Activated CD4-positive, alpha-beta T cell treated with anti-CD3 and anti-CD28 coated beads, Interleukin-2, amount 50 U/mL, for 24 hours (primary cell): Measurements from ENCODE around the gene SEL1L.
"Not testable (repeated sequence)": the region's sequence is repeated elsewhere in the genome, so short reads cannot be mapped to it uniquely, and the experiment has no call there.

ENCODE experiments used
- DNase-seq, 2 donors: peaks; one replicate each; pipeline ENCODE4 v3.0.0-alpha.2; 2020; ENCODE audit warnings: low read depth in 1 of 2, low spot score in 1 of 2

Gene SEL1L

DNA sequence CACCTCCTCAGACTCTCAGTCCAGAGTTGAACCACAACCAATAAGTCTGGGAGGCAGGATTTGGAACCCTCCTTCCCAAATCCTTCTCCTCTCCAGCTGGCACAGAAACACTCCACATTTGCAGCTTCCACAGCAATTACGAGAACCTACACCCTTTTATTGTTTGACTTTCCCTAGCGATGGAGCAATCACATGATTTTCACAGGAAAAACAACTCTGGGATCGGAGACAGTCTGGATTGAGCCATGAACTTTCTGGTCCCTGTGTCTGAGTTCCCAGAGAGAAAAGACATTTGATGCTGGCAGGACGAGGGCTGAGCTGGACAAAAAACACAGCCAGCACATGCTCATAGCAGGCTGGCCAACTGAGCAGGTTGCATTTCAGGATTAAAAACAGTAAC, 84.5 kb downstream of the SEL1L start:
- DNase-seq: no peak

DNA sequence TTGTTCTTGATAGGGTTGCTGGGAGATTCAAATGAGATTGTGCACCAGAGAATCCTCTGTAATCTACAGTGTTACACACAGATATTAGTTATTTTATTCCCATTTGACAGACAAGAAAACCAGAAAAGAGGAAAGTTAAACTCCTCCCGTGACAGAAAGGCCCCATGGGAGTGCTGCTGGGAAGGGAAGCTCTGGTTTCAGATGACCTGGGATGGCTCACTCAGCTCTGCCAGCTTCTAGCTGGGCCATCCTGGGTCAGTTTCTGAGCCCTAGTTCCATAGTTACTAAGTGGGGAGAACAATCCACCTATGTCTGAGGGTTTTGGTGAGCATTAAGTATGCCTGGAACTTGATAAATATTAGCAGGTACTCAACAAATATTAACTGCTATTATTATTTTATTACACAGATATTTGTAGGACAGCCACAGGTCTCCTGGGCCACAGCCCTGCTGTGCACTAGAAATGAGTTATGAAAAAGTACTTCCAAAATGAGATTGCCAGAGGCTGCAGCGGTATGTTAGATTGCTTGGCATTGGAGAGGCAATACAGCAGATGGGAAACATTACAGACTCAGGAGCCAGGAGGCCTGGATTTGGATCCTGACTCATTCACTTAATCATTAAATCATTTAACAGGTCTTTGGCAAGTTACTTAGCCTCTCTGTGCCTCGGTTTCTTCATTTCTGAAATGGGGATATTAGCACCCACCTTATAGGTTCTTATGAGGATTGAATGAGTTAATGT, 86.5 kb downstream of the SEL1L start:
- DNase-seq: no peak

DNA sequence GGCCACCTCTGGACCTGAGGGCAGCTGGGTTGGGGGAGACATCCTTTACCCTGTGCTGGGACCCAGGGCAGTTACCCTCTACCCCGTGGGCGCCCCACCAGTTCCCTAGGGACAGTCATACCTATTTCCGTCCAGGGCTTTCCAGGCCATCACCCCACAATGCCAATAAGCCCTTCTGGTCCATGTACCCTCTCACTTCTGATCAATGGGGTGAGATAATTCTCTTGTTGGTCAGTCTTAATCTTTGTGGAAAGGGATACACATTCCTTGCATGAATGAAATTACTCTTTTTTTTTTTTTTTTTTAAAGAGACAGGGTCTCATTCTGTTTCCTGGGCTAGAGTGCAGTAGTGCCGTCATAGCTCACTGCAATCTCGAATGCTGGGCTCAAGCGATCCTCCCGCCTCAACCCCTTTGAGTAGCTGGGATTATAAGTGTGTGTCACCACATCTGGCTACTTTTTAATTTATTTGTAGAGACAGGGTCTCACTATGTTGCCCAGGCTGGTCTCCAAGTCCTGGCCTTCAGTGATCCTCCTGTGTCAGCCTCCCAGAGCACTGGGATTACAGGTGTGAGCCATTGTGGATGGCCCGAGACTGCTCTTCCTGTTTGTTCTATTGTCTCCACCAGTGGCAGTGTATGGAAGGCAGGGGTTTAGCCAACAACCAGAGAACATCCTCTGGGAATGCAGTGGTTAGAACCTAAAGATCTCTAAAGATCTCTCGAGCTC, 87.2 kb downstream of the SEL1L start:
- no peak for DNase-seq

DNA sequence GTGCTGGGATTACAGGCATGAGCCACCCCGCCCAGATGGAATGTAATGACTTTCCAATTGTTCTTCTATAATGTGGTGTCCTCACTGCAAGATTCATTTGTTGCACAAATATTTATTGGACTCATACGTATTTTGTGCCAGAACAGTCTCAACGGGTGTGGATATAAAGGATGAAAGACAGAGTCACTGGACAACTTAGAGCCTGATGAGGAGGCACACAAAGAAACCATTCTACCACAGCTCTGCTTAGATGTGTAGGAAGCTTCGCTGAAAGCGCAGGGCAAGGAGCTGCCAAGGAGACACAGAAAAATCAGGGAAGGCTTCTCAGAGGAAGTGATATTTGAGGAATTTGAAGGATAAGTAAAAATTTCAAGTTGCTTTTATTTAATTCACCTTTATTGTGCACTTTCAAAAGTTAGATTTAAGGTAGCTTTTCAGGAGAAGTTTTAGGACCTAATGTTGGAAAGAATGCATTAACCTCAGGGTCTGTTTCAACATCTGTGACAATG, 92.0 kb downstream of the SEL1L start:
- DNase-seq: no peak

DNA sequence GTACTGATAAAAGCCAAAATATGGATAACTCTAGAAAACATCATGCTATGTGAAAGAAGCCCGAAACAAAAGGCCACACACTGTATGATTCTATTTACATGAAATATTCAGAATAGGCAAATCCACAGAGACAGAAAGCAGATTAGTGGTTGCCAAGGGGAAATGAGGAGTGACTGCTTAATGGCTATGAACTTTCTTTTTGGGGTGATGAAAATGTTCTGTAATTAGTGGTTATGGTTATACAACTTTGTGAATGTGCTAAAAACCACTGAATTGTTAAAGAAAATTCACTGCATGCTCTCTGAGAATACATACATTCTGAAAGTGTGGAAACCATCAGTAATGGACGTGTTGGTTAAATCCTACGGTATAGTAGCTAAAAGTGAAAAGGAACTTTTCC, 93.6 kb downstream of the SEL1L start:
- DNase-seq: no peak

DNA sequence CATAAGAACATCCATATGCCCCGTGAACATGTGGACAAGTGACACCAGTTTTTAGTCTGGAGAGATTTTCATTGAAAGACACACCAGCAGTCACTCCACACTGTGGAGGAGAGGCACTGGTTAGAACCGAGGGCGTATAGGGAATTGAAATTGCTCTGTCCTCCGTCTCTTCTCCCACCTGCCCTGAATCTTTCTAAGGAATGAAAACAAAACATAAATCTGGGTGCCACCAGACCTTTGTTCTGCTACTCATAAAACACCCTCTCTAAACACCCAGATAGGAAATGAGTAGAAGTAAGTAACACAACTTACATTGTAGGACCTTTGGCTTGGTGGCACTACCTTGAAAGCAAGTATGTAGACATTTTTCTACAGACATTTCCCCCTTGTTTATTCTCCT, 96.4 kb downstream of the SEL1L start:
- DNase-seq: no peak

DNA sequence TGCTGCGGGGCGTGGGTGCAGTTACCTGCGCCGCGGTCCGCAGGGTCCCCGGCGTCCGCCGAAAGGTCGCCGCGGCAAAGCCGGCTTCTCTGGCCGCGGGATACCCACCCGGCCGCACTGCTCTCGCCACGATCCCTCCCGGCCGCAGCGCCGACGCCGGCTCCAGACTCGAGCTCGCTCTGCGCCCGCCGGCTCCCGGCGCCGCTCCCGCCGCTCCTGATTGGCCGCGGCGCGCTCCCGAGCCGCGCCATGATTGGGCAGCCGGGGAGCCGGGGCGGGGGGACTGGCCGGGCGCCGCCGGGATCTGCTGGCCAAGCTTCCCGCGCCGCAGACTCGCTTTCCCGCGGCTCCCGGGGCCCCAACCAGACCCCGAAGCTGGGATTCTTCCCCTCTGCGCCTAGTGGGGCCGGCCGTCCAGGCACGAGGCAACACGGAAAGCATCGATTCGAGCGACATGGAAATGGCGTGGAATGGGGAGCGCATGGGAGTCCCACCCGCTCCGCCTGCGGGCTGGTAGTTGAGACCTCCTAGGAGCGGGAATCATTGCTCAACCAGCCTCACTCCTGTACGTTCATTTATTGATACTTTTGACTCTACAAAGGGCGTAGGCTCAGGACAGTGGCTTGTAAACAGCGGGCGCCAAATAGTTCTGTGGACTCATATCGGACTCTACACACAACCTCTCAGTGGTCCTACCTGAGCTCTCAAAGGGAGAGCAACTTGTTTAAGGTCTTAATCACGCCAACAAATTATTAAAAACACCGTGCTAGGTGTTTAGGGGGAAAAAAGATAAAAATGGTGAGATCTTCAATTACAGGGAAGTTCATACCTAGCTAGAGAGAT, 97.1 kb downstream of the SEL1L start:
- DNase-seq: peak; percentile 4 to 16

DNA sequence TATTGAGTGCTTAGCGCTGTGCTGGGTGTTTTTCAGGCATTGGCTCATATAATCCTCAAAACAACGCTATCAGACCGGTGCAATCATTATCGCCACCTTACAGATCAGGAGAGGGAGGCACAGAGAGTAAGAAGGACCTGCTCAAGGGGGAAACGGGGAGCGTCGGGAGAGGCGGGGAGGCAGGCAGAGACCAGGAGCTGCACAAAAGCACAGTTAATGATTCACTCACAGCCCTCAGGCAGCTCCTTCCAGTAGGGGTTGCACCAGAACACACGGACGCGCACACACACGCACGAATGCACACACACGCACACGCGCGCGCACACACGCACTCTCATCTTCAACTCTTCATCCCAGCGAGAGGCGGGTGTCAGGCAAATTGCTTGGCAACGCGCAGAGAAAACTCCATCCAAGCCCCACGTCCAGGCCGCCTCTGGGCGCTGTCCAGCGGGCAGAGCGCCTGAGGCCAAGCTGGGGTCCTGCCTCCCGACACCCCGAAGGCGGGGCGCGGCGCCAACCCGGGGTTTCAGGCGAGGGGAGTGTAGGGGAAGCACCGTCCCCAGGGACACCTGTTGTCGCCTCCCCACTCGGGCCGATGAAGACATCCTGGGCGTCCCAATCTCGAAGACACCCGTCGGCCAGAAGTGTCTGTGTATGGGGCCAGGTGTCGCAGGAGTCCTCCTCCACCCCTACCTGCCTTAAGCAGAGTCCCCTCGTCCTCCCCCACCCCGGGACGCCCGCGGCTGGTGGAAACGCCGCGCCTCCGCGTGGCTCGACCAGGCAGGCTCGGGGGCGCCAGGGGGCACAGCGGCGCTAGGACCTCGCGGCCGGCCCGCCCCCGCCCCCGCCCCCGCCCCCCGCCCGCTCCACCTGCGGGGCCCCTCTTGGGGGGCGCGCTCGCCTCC, 98.0 kb downstream of the SEL1L start:
- peak in 1 of 2 donors; percentile 7 for DNase-seq

DNA sequence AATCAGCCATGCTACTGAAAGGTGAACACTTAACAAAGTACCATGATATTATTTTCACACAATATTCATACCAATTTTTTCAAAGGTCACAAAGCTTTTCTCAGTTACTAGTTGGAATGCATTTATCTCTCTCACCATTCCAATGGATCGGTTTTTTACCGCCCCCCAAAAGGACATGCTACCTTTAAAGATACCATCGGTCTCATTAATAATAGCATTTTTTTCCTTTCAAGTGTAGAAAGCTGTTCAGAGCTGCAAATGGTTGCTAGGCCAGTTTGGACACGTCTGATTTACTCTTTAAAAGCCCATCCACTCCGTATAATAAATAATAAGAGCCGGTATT, 98.6 kb downstream of the SEL1L start:
- DNase-seq: no peak

DNA sequence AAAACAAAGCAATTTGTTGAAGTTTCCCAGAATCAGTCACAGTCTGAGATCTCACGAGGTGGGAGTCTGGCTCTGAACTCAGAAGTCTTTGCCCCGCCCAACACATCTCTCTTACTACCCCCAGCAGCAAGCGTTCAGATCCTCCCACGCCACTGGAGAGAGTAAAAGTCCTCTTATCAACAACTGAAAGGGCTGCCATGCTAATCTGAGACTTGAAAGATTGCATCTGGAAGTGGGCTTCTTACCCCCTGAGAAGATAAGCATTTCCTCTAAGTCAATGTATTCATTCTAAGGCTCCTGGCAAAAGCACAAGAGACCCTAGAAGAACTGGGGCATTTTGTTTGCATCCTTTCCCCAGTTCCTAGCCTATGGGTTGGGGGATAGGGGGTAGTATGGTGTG, 99.4 kb downstream of the SEL1L start:
- DNase-seq: no peak

DNA sequence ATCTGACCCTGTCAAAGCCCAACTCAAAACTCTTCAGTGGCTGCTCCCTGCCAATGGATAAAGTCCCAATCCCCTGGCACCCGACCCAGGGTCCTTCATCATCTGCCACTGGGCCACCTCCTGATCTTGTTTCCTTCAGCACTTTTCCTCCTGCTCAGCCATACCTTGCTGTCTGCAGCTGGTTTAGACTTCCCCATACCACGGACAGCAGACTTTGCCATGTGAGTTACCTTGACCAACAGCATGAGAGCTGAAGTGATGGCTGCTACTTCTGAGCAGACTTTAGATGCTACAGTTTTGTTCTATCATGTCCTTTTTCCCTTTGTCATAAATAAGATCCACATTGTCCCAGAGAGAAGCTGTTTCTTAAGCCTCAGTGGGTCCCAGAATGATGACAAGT, 100.3 kb downstream of the SEL1L start:
- no peak for DNase-seq

DNA sequence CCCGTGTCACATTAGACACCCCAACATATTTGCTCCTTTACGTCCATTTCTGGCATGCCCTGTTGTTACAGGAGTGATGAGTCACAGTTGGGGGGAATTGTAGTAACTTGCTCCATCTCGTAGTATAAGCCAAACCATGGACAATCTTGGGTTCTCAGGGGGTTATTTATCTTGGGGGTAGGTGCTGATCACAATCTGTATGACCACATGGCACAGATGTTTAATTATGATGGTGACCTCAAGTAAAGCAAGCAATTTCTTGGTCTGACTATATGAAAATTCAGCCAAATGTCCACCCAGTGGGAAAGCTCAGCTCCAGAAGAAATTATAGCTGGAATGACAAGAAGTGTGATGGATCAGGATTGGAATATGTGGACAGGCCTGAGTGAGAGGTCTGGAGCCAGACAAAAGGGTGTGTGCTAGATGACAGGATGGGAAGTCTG, 101.4 kb downstream of the SEL1L start:
- DNase-seq: no peak

DNA sequence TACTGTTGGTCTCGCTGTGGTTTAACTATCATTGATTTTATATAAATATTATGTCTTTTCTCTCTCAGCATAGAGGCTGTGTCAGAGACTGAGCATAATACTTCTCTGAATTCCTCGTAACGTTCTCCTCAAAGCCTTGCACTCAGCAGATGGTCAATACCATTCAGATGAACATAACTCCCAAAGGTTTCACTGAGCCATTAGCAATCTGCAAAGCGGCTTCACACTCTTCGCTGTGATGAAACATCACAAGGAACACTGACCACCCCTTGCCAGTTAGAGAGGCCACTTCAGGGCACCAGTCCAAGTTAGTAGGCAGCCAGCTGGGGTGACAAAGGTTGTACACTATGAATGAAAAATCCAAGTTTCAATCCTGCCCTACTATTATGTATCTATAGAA, 103.4 kb downstream of the SEL1L start:
- DNase-seq: no peak

DNA sequence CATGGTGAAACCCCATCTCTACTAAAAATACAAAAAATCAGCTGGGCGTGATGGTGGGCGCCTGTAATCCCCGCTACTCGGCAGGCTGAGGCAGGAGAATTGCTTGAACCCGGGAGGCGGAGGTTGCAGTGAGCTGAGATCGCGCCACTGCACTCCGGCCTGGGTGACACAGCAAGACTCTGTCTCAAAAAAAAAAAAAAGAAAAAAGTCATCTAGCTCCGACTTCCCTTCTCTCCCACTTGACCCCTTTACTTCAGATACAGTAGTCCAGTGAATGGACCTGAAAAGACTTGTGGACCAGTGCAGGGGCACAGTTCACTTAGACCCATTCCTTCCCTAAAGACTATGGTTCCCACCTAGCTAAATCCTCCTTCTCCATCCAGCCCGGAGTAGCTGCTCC, 103.9 kb downstream of the SEL1L start:
- not testable (repeated sequence) for DNase-seq

DNA sequence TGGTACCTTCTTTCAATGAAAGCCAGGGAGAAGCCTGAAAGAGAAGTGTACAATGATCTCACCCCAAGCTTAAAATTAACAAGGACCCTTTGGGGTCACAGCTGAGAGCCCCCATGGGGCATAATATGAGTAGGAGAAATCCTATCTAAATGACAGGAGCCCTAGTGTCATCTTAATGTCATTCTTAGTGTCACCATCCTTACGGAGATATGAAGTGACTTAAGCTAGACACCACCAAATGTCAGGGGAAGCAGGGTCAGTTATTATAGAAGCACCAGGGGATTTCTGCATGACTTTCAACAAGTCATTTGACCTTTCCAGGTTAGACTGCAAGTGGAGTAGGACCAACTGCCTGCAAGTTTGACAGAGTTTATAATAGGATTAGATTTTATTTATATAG, 104.6 kb downstream of the SEL1L start:
- DNase-seq: no peak

DNA sequence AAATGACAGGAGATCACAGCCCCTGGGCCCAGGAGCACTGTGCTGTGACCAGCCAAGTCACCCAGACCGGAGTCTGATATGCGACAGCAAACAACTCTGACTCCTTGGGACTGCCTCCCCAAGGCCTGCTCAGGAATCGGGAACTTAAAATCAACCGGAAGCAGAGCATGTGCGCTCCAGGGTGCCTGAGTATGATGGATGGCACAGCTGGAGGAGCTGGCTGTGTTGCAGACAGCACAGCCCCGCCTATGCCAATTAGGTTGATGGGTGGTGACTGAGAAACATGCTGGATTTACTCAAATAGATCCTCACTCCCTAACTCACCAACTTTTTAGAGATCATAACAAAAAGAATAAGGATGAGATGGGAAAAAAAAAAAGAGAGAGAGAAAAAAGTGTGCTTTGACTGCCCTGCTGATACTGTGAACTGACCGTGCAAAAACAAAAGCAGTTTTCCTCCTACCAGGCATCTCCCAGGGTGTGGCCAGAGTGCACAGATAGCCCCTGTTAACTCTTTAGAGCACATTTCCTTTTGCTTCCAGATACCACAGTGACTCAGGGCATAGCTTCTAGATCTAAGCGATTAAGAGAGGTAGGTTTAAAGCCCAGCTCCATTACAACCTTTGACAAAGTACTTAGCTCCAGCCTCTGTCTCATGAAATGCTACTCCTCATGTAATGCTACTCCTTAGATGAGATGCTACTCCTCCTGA, 106.2 kb downstream of the SEL1L start:
- DNase-seq: no peak

DNA sequence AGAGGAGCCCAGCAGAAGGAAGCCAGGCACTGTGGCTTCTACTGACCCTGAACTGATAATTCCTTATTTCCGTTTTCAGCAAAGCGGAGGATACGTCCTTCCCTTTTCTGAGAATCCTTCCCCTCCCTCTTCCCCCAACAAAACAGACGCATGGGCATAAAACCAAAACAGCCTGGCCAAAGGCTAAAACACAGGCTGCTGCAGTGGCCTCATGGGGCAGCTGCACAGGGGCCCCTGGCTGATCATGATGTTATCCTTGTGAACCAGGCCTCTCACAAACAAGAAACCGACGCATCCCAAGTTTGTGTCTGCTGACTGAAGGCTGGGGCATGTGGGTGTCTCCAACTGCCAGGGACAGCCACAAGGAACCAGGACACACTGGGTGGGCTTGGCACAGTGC, 110.1 kb downstream of the SEL1L start:
- DNase-seq: no peak
